ENCODE results near the gene ENTPD6.

GRCh38 chr20:25249198-25249931 is 53.9 kb downstream of the ENTPD6 start:
- TF ChIP-seq YY1 (IDR thresholded peaks at IDR 0.05; ENCODE audit: insufficient read depth, insufficient read length) = no peak
- TF ChIP-seq ZNF274 (IDR thresholded peaks at IDR 0.05; ENCODE audit: low read depth, low read length) = no peak
- TF ChIP-seq SUZ12 (IDR thresholded peaks at IDR 0.05; ENCODE audit: extremely low read depth, insufficient read depth, insufficient read length) = no peak
